Thyroid gland (tissue), 4 donors: ENCODE results near the gene SMCO2.

Source experiments
- CTCF ChIP-seq, 6 experiments: fragments of 200-600 bp in 3 of 6; fragments of 450-650 bp in 3 of 6; sonication (generic) in 3 of 6; IDR thresholded peaks; one replicate each; pipeline ENCODE4 v1.5.1; 2016 to 2019; ENCODE audit warnings: antibody characterized with exemption in 6 of 6, mild to moderate bottlenecking in 2 of 6, inconsistent platforms in 1 of 6, moderate library complexity in 1 of 6
- POLR2A ChIP-seq, 2 donors: fragments of 450-650 bp; IDR thresholded peaks; one replicate each; pipeline ENCODE4 v1.6.1; 2017; ENCODE audit warnings: antibody characterized with exemption in 2 of 2, mild to moderate bottlenecking in 2 of 2, moderate library complexity in 1 of 2

GRCh38 chr12:27462851-27463250 lies 16.3 kb downstream of the SMCO2 start:
- TF ChIP-seq CTCF (IDR thresholded peaks at IDR 0.05), result no peak
- TF ChIP-seq POLR2A (IDR thresholded peaks at IDR 0.05), result no peak
